ENCODE measurements around the gene THBS3. TPM values are rescaled to one million over a fixed set of nuclear protein-coding genes. Genes with fewer than 3 reads are reported as not detected.

The THBS3 gene
- total RNA-seq, 1 donor from 2014 or later = 55.4 TPM

DNA sequence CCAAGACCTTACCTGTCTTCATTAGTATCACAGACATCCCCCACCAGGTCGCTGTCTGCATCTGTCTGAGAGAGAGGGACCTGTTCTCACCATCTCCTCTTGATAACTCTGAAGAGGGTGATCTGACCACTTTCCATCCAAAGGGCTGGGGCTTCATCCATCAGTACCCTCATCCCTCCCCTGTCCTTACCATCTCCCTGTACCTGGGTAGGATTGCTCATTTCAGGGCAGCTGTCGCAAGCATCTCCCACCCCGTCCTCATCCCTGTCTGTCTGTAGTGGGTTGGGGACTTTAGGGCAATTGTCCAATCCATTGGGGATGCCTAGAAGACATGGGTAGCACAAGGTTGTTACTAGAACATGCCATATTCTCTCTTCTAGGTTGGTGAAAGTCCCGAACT, 7.9 kb downstream of the THBS3 start:
- H3K4me1 Mint-ChIP-seq (ENCODE audit: unreplicated experiment) = peaks cover 10% of the 10 kb centered on the region
- H3K36me3 Mint-ChIP-seq (ENCODE audit: unreplicated experiment) = peaks cover 5% of the 10 kb centered on the region
- no peak overlapping the region for H3K27ac Mint-ChIP-seq (ENCODE audit: unreplicated experiment)
- no peak for DNase-seq (ENCODE audit: extremely low spot score, unreplicated experiment)
- H3K4me3 Mint-ChIP-seq (ENCODE audit: unreplicated experiment) = no peak overlapping the region
- TF ChIP-seq CTCF (IDR thresholded peaks at IDR 0.05) = no peak
- no peaks in the 10 kb centered on the region for H3K9me3 Mint-ChIP-seq (ENCODE audit: unreplicated experiment)
- H3K27me3 Mint-ChIP-seq (ENCODE audit: unreplicated experiment) = no peaks in the 10 kb centered on the region

GRCh38 chr1:155198547-155198906, 9.2 kb downstream of the THBS3 start:
- H3K4me3 Mint-ChIP-seq (ENCODE audit: unreplicated experiment) = no peak overlapping the region
- peaks cover 3% of the 10 kb centered on the region for H3K36me3 Mint-ChIP-seq (ENCODE audit: unreplicated experiment)
- H3K4me1 Mint-ChIP-seq (ENCODE audit: unreplicated experiment) = peaks cover 19% of the 10 kb centered on the region

GRCh38 chr1:155197901-155198546, 9.7 kb downstream of the THBS3 start:
- H3K9me3 Mint-ChIP-seq (ENCODE audit: unreplicated experiment) = no peaks in the 10 kb centered on the region
- peaks cover 3% of the 10 kb centered on the region for H3K36me3 Mint-ChIP-seq (ENCODE audit: unreplicated experiment)
- peaks cover 24% of the 10 kb centered on the region for H3K4me1 Mint-ChIP-seq (ENCODE audit: unreplicated experiment)
- H3K27me3 Mint-ChIP-seq (ENCODE audit: unreplicated experiment) = no peaks in the 10 kb centered on the region
- H3K27ac Mint-ChIP-seq (ENCODE audit: unreplicated experiment) = no peak overlapping the region
- no peak overlapping the region for H3K4me3 Mint-ChIP-seq (ENCODE audit: unreplicated experiment)
- DNase-seq (ENCODE audit: extremely low spot score, unreplicated experiment) = no peak
- TF ChIP-seq CTCF (IDR thresholded peaks at IDR 0.05) = no peak

More at GRCh38 chr1:155198547-155198906, 9.2 kb downstream of the THBS3 start:
- H3K27me3 Mint-ChIP-seq (ENCODE audit: unreplicated experiment) = no peaks in the 10 kb centered on the region
- no peak for DNase-seq (ENCODE audit: extremely low spot score, unreplicated experiment)
- H3K27ac Mint-ChIP-seq (ENCODE audit: unreplicated experiment) = no peak overlapping the region
- H3K9me3 Mint-ChIP-seq (ENCODE audit: unreplicated experiment) = no peaks in the 10 kb centered on the region
- TF ChIP-seq CTCF (IDR thresholded peaks at IDR 0.05) = no peak

DNA sequence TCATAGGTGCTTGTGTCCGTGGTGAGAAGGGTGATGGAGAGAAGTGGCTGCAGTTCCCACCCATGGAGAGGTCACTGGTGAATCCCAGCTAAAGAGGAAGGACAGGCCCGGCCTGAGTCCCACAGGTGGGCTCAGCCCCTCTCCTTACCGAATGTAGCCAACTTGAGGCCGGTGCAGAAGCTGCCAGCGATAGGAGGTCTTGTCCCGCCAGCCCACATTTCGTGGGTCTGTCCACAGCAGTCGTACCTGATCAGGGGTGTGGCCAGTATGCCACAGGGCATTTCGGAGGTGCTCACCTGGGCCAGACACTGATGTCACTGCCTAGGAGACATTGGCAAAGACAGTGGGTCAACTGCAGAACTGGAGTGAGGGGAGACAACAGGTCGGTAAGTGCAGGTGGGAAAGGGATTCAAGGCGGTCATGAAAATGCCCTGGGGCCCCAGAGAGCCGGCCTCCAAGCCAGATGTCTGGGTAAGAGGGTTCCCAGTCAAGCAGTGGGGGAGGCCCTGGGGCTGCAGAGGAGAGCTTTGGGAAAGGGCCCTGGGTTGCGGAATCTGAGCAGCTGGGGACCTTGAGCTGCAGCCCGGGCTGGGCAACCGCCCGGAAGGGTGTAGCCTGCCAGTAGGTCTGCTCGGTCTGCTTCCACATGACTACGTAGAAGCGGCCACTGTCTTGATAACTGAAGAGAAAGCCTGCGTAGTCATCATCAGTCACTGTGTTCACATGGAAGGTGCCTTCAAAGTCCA, 10.6 kb downstream of the THBS3 start:
- H3K36me3 Mint-ChIP-seq (ENCODE audit: unreplicated experiment) = peaks cover 3% of the 10 kb centered on the region
- no peaks in the 10 kb centered on the region for H3K9me3 Mint-ChIP-seq (ENCODE audit: unreplicated experiment)
- no peak overlapping the region for H3K27ac Mint-ChIP-seq (ENCODE audit: unreplicated experiment)
- H3K4me3 Mint-ChIP-seq (ENCODE audit: unreplicated experiment) = no peak overlapping the region
- no peak for DNase-seq (ENCODE audit: extremely low spot score, unreplicated experiment)
- peaks cover 28% of the 10 kb centered on the region for H3K4me1 Mint-ChIP-seq (ENCODE audit: unreplicated experiment)
- no peaks in the 10 kb centered on the region for H3K27me3 Mint-ChIP-seq (ENCODE audit: unreplicated experiment)
- no peak for TF ChIP-seq CTCF (IDR thresholded peaks at IDR 0.05)

DNA sequence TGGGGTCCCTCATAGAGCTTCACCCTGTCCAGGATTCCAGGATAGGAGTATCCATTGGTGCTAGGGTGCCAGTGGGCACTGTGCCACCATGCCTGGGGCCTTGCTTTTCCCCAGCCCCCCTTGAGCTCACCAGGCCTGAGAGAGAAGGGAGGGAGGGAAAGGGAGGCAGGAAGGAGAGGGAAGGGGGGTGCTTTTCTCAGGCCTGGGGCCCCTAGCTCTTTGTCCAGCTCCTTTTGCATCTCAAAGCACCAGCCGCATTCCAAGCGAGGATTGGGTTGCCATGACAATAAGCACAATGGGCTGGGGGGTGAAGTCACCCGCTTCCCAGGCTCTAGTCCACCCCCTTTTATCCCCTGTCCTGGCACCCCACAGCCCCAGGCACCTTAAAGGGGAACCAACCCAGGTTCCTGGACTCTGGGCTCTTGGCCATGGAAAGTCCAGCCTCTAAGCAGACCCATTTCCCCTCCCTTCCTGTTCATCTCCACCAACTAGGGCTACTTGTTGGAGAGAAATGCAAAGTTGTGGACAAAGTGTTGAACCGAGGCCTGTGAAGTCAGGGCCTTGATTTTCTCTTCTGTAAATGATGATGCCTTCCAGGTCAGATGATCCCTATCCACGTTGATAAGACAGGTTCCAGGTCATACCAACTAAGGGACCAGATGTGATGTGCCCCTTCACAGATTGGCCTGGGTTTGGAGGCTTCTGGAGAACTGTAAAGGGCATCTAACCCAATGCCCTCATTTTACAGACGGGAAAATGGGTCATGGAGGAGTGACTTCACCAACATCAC, 11.4 kb downstream of the THBS3 start:
- Mint-ChIP-seq H3K4me3 (ENCODE audit: unreplicated experiment) (peak overlapping the region; percentile 85), H3K27ac (ENCODE audit: unreplicated experiment) (no peak overlapping the region), H3K27me3 (ENCODE audit: unreplicated experiment) (no peaks in the 10 kb centered on the region), H3K9me3 (ENCODE audit: unreplicated experiment) (no peaks in the 10 kb centered on the region), H3K4me1 (ENCODE audit: unreplicated experiment) (peaks cover 28% of the 10 kb centered on the region), H3K36me3 (ENCODE audit: unreplicated experiment) (peaks cover 3% of the 10 kb centered on the region)
- no peak for DNase-seq (ENCODE audit: extremely low spot score, unreplicated experiment)
- no peak for TF ChIP-seq CTCF (IDR thresholded peaks at IDR 0.05)

Data from osteocyte (in vitro differentiated cells).